EL (cell line): ENCODE data around the gene ZC3H12D.
"Not testable (repeated sequence)": the region's sequence is repeated elsewhere in the genome, so short reads cannot be mapped to it uniquely, and the experiment has no call there.

Source experiments
- DNase-seq: peaks from one replicate; pipeline ENCODE4 v3.0.0-alpha.2; 2016

ZC3H12D gene

GRCh38 chr6:149484733-149485700 is at the start of gene ZC3H12D:
TSS of gene ZC3H12D (minus strand) at chr6:149485014. CDS start at chr6:149474543, 10,471 bp downstream.
- DNase-seq = peak; percentile 65

- no peak for DNase-seq
These were observed 44.8 kb upstream of the ZC3H12D start for GRCh38 chr6:149529650-149530049.

- no peak for DNase-seq
These were observed 30.7 kb upstream of the ZC3H12D start for GRCh38 chr6:149515494-149515893.

GRCh38 chr6:149513915-149514314 is 29.1 kb upstream of the ZC3H12D start:
- DNase-seq = no peak

- no peak for DNase-seq
These were observed 26.1 kb upstream of the ZC3H12D start for GRCh38 chr6:149510793-149511512.

GRCh38 chr6:149508485-149508884 is 23.7 kb upstream of the ZC3H12D start:
- DNase-seq = no peak

- DNase-seq = no peak
These were observed 19.1 kb upstream of the ZC3H12D start for GRCh38 chr6:149503872-149504271.

GRCh38 chr6:149503276-149503675 is 18.5 kb upstream of the ZC3H12D start:
- DNase-seq = no peak

GRCh38 chr6:149501768-149502167 is 17.0 kb upstream of the ZC3H12D start:
- DNase-seq = no peak

- no peak for DNase-seq
These were observed 16.4 kb upstream of the ZC3H12D start for GRCh38 chr6:149501201-149501600.

- no peak for DNase-seq
These were observed 15.3 kb upstream of the ZC3H12D start for GRCh38 chr6:149500096-149500495.

GRCh38 chr6:149499066-149499465 is 14.3 kb upstream of the ZC3H12D start:
- peak; percentile 92 for DNase-seq

- DNase-seq = no peak
These were observed 12.6 kb upstream of the ZC3H12D start for GRCh38 chr6:149497365-149497764.

- peak; percentile 63 for DNase-seq
These were observed 11.8 kb upstream of the ZC3H12D start for GRCh38 chr6:149496597-149496996.

- DNase-seq = not testable (repeated sequence)
These were observed 10.7 kb upstream of the ZC3H12D start for GRCh38 chr6:149495349-149496016.

- peak; percentile 34 for DNase-seq
These were observed 10.0 kb upstream of the ZC3H12D start for GRCh38 chr6:149494810-149495209.

- no peak for DNase-seq
These were observed 9.0 kb upstream of the ZC3H12D start for GRCh38 chr6:149493761-149494320.

- DNase-seq = no peak
These were observed 8.1 kb upstream of the ZC3H12D start for GRCh38 chr6:149492798-149493343.

- DNase-seq = no peak
These were observed 5.2 kb upstream of the ZC3H12D start for GRCh38 chr6:149489967-149490366.

- no peak for DNase-seq
These were observed 4.0 kb upstream of the ZC3H12D start for GRCh38 chr6:149488815-149489214.

GRCh38 chr6:149487316-149487715 is 2.5 kb upstream of the ZC3H12D start:
- no peak for DNase-seq

- no peak for DNase-seq
These were observed 762 bp downstream of the ZC3H12D start for GRCh38 chr6:149483849-149484655.
